OCI-LY3 (cell line): ENCODE data around the gene SMCHD1.

Experiments
- EZH2phosphoT487 ChIP-seq: fragments of 200-600 bp; shearing (Covaris generic); IDR thresholded peaks from 2 replicates; pipeline ENCODE4 v1.6.1; 2018; ENCODE audit warnings: antibody characterized with exemption, mixed run types, low read depth
- TF ChIP-seq, protein P1 (sequence below): fragments of 200-600, 300-600 bp; sonication (generic); IDR thresholded peaks from 2 replicates; pipeline ENCODE4 v1.5.1; 2014; ENCODE audit warnings: antibody characterized with exemption, low read length, low read depth

DNA sequence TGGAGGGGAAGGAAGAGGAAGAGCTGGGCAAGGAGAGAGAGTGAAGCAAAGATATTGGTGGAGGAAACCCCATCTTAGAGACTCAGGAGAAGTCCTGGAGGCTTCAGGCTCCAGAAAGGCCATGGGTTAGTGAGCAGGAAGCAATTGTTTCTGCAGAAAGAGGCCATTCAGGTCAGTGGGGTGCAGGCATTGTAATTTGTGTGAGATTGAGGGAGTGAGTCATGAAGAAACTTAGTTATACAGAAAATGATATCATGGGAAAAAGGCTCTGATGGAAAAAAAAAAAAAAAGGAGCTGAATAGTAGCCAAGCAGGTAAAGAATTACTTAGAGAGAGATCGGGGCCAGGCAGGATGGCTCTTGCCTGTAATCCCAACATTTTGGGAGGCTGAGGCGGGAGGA, 195.3 kb downstream of the SMCHD1 start:
- TF ChIP-seq, protein P1, sequence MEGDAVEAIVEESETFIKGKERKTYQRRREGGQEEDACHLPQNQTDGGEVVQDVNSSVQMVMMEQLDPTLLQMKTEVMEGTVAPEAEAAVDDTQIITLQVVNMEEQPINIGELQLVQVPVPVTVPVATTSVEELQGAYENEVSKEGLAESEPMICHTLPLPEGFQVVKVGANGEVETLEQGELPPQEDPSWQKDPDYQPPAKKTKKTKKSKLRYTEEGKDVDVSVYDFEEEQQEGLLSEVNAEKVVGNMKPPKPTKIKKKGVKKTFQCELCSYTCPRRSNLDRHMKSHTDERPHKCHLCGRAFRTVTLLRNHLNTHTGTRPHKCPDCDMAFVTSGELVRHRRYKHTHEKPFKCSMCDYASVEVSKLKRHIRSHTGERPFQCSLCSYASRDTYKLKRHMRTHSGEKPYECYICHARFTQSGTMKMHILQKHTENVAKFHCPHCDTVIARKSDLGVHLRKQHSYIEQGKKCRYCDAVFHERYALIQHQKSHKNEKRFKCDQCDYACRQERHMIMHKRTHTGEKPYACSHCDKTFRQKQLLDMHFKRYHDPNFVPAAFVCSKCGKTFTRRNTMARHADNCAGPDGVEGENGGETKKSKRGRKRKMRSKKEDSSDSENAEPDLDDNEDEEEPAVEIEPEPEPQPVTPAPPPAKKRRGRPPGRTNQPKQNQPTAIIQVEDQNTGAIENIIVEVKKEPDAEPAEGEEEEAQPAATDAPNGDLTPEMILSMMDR, result no peak
- no peak for TF ChIP-seq EZH2phosphoT487
